IMR-90 (cell line): ENCODE data around the gene MRM1.

Experiments
- BHLHE40 ChIP-seq: fragments of 150-350 bp; IDR thresholded peaks from 2 replicates; pipeline ENCODE4 v1.6.1; 2016; ENCODE audit warnings: mild to moderate bottlenecking, low read depth, low read length
- CEBPB ChIP-seq: IDR thresholded peaks from 2 replicates; pipeline ENCODE4 v1.6.1; 2012; ENCODE audit warnings: low read depth, low read length, improper control_type of control experiment
- CHD1 ChIP-seq: IDR thresholded peaks from 2 replicates; pipeline ENCODE4 v1.6.1; 2012; ENCODE audit warnings: low read depth, low read length, improper control_type of control experiment
- CTCF ChIP-seq: conservative IDR thresholded peaks from 2 replicates; pipeline ENCODE4 v1.5.1; 2012; ENCODE audit warnings: mild to moderate bottlenecking, low read depth, low read length, improper control_type of control experiment
- ELK1 ChIP-seq: fragments of 150-350 bp; IDR thresholded peaks from 2 replicates; pipeline ENCODE4 v1.6.1; 2016; ENCODE audit warnings: low read depth, mild to moderate bottlenecking, low read length, moderate library complexity, borderline replicate concordance
- MAFK ChIP-seq: IDR thresholded peaks from 2 replicates; pipeline ENCODE4 v1.6.1; 2012; ENCODE audit warnings: low read depth, low read length, improper control_type of control experiment
- MAZ ChIP-seq: IDR thresholded peaks from 2 replicates; pipeline ENCODE4 v1.6.1; 2012; ENCODE audit warnings: low read depth, mild to moderate bottlenecking, low read length, improper control_type of control experiment, moderate library complexity, borderline replicate concordance
- POLR2A ChIP-seq: IDR thresholded peaks from 2 replicates; pipeline ENCODE4 v1.6.1; 2012; ENCODE audit warnings: mild to moderate bottlenecking, low read depth, low read length
- RCOR1 ChIP-seq: IDR thresholded peaks from 2 replicates; pipeline ENCODE4 v1.6.1; 2012; ENCODE audit warnings: mild to moderate bottlenecking, low read length, improper control_type of control experiment; ENCODE audit not compliant: insufficient replicate concordance
- RFX5 ChIP-seq: IDR thresholded peaks from 2 replicates; pipeline ENCODE4 v1.8.0; 2012; ENCODE audit warnings: low read depth, mild to moderate bottlenecking, low read length, moderate library complexity
- SMC3 ChIP-seq: fragments of 150-350 bp; IDR thresholded peaks from 2 replicates; pipeline ENCODE4 v1.6.1; 2016; ENCODE audit warnings: low read depth, mild to moderate bottlenecking, antibody characterized with exemption, low read length, moderate library complexity
- TF ChIP-seq, protein P1 (sequence below): fragments of 150-350 bp; IDR thresholded peaks from 2 replicates; pipeline ENCODE4 v1.6.1; 2017; ENCODE audit warnings: mild to moderate bottlenecking, antibody characterized with exemption, low read length, low read depth

- TF ChIP-seq, protein P1, sequence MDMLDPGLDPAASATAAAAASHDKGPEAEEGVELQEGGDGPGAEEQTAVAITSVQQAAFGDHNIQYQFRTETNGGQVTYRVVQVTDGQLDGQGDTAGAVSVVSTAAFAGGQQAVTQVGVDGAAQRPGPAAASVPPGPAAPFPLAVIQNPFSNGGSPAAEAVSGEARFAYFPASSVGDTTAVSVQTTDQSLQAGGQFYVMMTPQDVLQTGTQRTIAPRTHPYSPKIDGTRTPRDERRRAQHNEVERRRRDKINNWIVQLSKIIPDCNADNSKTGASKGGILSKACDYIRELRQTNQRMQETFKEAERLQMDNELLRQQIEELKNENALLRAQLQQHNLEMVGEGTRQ, result no peak
- TF ChIP-seq RCOR1, result no peak
- no peak for TF ChIP-seq CTCF
- TF ChIP-seq CHD1, result no peak
- TF ChIP-seq POLR2A, result no peak
- TF ChIP-seq RFX5, result no peak
- TF ChIP-seq MAZ, result no peak
- no peak for TF ChIP-seq BHLHE40
- TF ChIP-seq SMC3, result no peak
- no peak for TF ChIP-seq MAFK
- TF ChIP-seq CEBPB, result no peak
- no peak for TF ChIP-seq ELK1
Observed at GRCh38 chr17:36598951-36599401, 2.4 kb upstream of the MRM1 start.
